Measurements from ENCODE around the gene SLC25A51. TPM values are rescaled to one million over a fixed set of nuclear protein-coding genes. Genes with fewer than 3 reads are reported as not detected.
"Not testable (repeated sequence)": the region's sequence is repeated elsewhere in the genome, so short reads cannot be mapped to it uniquely, and the experiment has no call there.

SLC25A51 gene
- total RNA-seq, 4 donors from 2014 or later, result 27.5 to 43.9 (median 35.8) TPM

GRCh38 chr9:37913480-37914153, 9.7 kb upstream of the SLC25A51 start:
- Histone ChIP-seq H3K27me3 (no peaks in the 10 kb centered on the region), H3K4me1 (peaks cover 0 to 33% (median 9%) of the 10 kb centered on the region in 3 donors), H3K9me3 (no peaks in the 10 kb centered on the region), H3K27ac (no peak overlapping the region), H3K36me3 (peaks cover 0 to 14% of the 10 kb centered on the region in 2 donors), H3K4me3 (no peak overlapping the region)
- ATAC-seq, result peak; percentile 63
- WGBS, 2 donors (ENCODE audit: low coverage in 1 of 2), result 20 to 53% methylated on average over 3 to 5 of the region's 11 CpGs
- TF ChIP-seq CTCF (IDR thresholded peaks at IDR 0.05) (peak in 3 of 4 experiments; percentile 97 to 98 (median 97)), POLR2AphosphoS5 (IDR thresholded peaks at IDR 0.05) (no peak)

- no peak for TF ChIP-seq POLR2A (IDR thresholded peaks at IDR 0.05)
- no peak for TF ChIP-seq CTCF (IDR thresholded peaks at IDR 0.05)
- no peak for TF ChIP-seq POLR2AphosphoS5 (IDR thresholded peaks at IDR 0.05)
- TF ChIP-seq EP300 (IDR thresholded peaks at IDR 0.05), result no peak
- 38% methylated on average over 5 of the region's 6 CpGs; no CpG with 5 or more reads in 1 of the 2 donors for WGBS, 2 donors (ENCODE audit: low coverage in 1 of 2)
- Histone ChIP-seq H3K9me3 (no peaks in the 10 kb centered on the region), H3K27ac (no peak overlapping the region), H3K4me3 (no peak overlapping the region), H3K27me3 (no peaks in the 10 kb centered on the region), H3K36me3 (no peaks in the 10 kb centered on the region), H3K4me1 (peaks cover 0 to 11% (median 3%) of the 10 kb centered on the region in 3 donors)
- no peak for ATAC-seq
Observed at GRCh38 chr9:37911271-37911681, 7.3 kb upstream of the SLC25A51 start.

GRCh38 chr9:37910271-37910670, 6.3 kb upstream of the SLC25A51 start:
- no peaks in the 10 kb centered on the region for H3K9me3 ChIP-seq
- WGBS, 2 donors (ENCODE audit: low coverage in 1 of 2), result 85 to 86% methylated on average over 3 of the region's 4 CpGs
- peaks cover 0 to 9% (median 0%) of the 10 kb centered on the region in 3 donors for H3K4me1 ChIP-seq
- no peaks in the 10 kb centered on the region for H3K27me3 ChIP-seq
- no peaks in the 10 kb centered on the region for H3K36me3 ChIP-seq
- no peak overlapping the region for H3K4me3 ChIP-seq
- TF ChIP-seq CTCF (IDR thresholded peaks at IDR 0.05), result no peak
- TF ChIP-seq EP300 (IDR thresholded peaks at IDR 0.05), result no peak
- no peak for TF ChIP-seq POLR2AphosphoS5 (IDR thresholded peaks at IDR 0.05)
- no peak for TF ChIP-seq POLR2A (IDR thresholded peaks at IDR 0.05)
- no peak for ATAC-seq
- no peak overlapping the region for H3K27ac ChIP-seq

GRCh38 chr9:37909836-37910235, 5.9 kb upstream of the SLC25A51 start:
- not testable (repeated sequence) for H3K9me3 ChIP-seq, H3K27me3 ChIP-seq, H3K27ac ChIP-seq, ATAC-seq, H3K4me3 ChIP-seq, H3K36me3 ChIP-seq
- H3K4me1 ChIP-seq, result peaks cover 0 to 13% (median 0%) of the 10 kb centered on the region in 3 donors
- WGBS, 2 donors (ENCODE audit: low coverage in 1 of 2), result 98 to 100% methylated on average over 1 to 4 of the region's 5 CpGs

GRCh38 chr9:37909326-37909725, 5.4 kb upstream of the SLC25A51 start:
- Histone ChIP-seq H3K4me3 (no peak overlapping the region), H3K36me3 (no peaks in the 10 kb centered on the region), H3K27me3 (no peaks in the 10 kb centered on the region), H3K9me3 (no peaks in the 10 kb centered on the region), H3K4me1 (peaks cover 0 to 18% (median 0%) of the 10 kb centered on the region in 3 donors), H3K27ac (no peak overlapping the region)
- TF ChIP-seq CTCF (IDR thresholded peaks at IDR 0.05) (no peak), POLR2A (IDR thresholded peaks at IDR 0.05) (no peak), POLR2AphosphoS5 (IDR thresholded peaks at IDR 0.05) (no peak), EP300 (IDR thresholded peaks at IDR 0.05) (no peak)
- ATAC-seq, result no peak
- WGBS, 2 donors (ENCODE audit: low coverage in 1 of 2), result 67 to 83% methylated on average over 3 of the region's 3 CpGs
